ENCODE measurements around the gene FAM72A. TPM values are rescaled to one million over a fixed set of nuclear protein-coding genes. Genes with fewer than 3 reads are reported as not detected.
"Not testable (repeated sequence)": the region's sequence is repeated elsewhere in the genome, so short reads cannot be mapped to it uniquely, and the experiment has no call there.

FAM72A gene
- total RNA-seq, 1 experiment from 2014 or later = 22.4 TPM

GRCh38 chr1:206205569-206205968, 2.9 kb upstream of the FAM72A start:
- H3K4me1 ChIP-seq (ENCODE audit: insufficient read depth, low read length, poor library complexity, severe bottlenecking); H3K9me3 ChIP-seq (ENCODE audit: low read depth, low read length, poor library complexity, severe bottlenecking); POLR2A ChIA-PET (ENCODE audit: low non-redundant PET); H3K27ac ChIP-seq (ENCODE audit: low read depth, low read length, poor library complexity, severe bottlenecking); intact Hi-C loops (cut with micrococcal nuclease; ENCODE audit: unreplicated experiment); H3K27me3 ChIP-seq (replicated peaks; ENCODE audit: insufficient read depth, low read depth, low read length, poor library complexity); BruUV-seq (replicated peaks); H3K36me3 ChIP-seq (ENCODE audit: insufficient read depth, low read length, poor library complexity, severe bottlenecking); DNase-seq (ENCODE audit: low spot score); CTCF ChIA-PET: not testable (repeated sequence)
- H3K4me3 ChIP-seq (ENCODE audit: low read depth, low read length, poor library complexity, severe bottlenecking) = peak overlapping the region; percentile 24

- peak overlapping the region; percentile 46 for H3K4me3 ChIP-seq (ENCODE audit: low read depth, low read length, poor library complexity, severe bottlenecking)
- H3K27me3 ChIP-seq (replicated peaks; ENCODE audit: insufficient read depth, low read depth, low read length, poor library complexity); H3K9me3 ChIP-seq (ENCODE audit: low read depth, low read length, poor library complexity, severe bottlenecking); CTCF ChIA-PET; intact Hi-C loops (cut with micrococcal nuclease; ENCODE audit: unreplicated experiment); POLR2A ChIA-PET (ENCODE audit: low non-redundant PET); BruUV-seq (replicated peaks); H3K27ac ChIP-seq (ENCODE audit: low read depth, low read length, poor library complexity, severe bottlenecking); H3K4me1 ChIP-seq (ENCODE audit: insufficient read depth, low read length, poor library complexity, severe bottlenecking); H3K36me3 ChIP-seq (ENCODE audit: insufficient read depth, low read length, poor library complexity, severe bottlenecking): not testable (repeated sequence)
- DNase-seq (ENCODE audit: low spot score) = peak; percentile 1
These were observed 2.2 kb upstream of the FAM72A start for GRCh38 chr1:206204871-206205270.

DNA sequence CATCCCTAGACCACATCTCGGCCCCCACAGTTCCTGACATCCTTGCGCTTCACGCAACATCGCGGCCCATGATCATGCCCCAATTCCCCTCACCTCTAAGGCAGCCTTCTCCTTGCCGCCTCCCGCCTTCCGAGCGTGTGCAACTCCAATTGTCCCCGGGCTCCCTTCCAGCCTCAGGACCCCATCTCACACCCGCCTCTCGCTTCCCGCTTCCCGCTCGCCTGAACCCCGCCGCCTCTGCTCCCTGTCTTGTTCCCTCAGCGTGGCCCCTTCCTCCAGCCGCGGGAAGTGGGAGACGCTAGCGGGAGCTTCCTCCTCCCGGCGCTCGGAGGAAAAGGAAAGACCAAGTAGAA, 1.5 kb upstream of the FAM72A start:
- intact Hi-C loops (cut with micrococcal nuclease; ENCODE audit: unreplicated experiment); BruUV-seq (replicated peaks); H3K27ac ChIP-seq (ENCODE audit: low read depth, low read length, poor library complexity, severe bottlenecking); POLR2A ChIA-PET (ENCODE audit: low non-redundant PET); DNase-seq (ENCODE audit: low spot score); CTCF ChIA-PET; H3K36me3 ChIP-seq (ENCODE audit: insufficient read depth, low read length, poor library complexity, severe bottlenecking); H3K4me1 ChIP-seq (ENCODE audit: insufficient read depth, low read length, poor library complexity, severe bottlenecking); H3K27me3 ChIP-seq (replicated peaks; ENCODE audit: insufficient read depth, low read depth, low read length, poor library complexity); H3K9me3 ChIP-seq (ENCODE audit: low read depth, low read length, poor library complexity, severe bottlenecking): not testable (repeated sequence)
- peak overlapping the region; percentile 35 for H3K4me3 ChIP-seq (ENCODE audit: low read depth, low read length, poor library complexity, severe bottlenecking)

GRCh38 chr1:206203364-206204158, 922 bp upstream of the FAM72A start, which contains the start of gene SRGAP2:
SRGAP2 (plus strand) TSS chr1:206203541; CDS start chr1:206205971, 2,430 bp downstream.
- intact Hi-C loops (cut with micrococcal nuclease; ENCODE audit: unreplicated experiment); H3K27me3 ChIP-seq (replicated peaks; ENCODE audit: insufficient read depth, low read depth, low read length, poor library complexity); H3K9me3 ChIP-seq (ENCODE audit: low read depth, low read length, poor library complexity, severe bottlenecking); H3K27ac ChIP-seq (ENCODE audit: low read depth, low read length, poor library complexity, severe bottlenecking); H3K36me3 ChIP-seq (ENCODE audit: insufficient read depth, low read length, poor library complexity, severe bottlenecking); POLR2A ChIA-PET (ENCODE audit: low non-redundant PET); CTCF ChIA-PET; BruUV-seq (replicated peaks); H3K4me1 ChIP-seq (ENCODE audit: insufficient read depth, low read length, poor library complexity, severe bottlenecking): not testable (repeated sequence)
- peak within 1 kb of the TSS; percentile 47 for H3K4me3 ChIP-seq (ENCODE audit: low read depth, low read length, poor library complexity, severe bottlenecking)
- DNase-seq (ENCODE audit: low spot score) = peak; percentile 74

- H3K4me1 ChIP-seq (ENCODE audit: insufficient read depth, low read length, poor library complexity, severe bottlenecking); intact Hi-C loops (cut with micrococcal nuclease; ENCODE audit: unreplicated experiment); H3K36me3 ChIP-seq (ENCODE audit: insufficient read depth, low read length, poor library complexity, severe bottlenecking); H3K9me3 ChIP-seq (ENCODE audit: low read depth, low read length, poor library complexity, severe bottlenecking); H3K27me3 ChIP-seq (replicated peaks; ENCODE audit: insufficient read depth, low read depth, low read length, poor library complexity); H3K4me3 ChIP-seq (ENCODE audit: low read depth, low read length, poor library complexity, severe bottlenecking); POLR2A ChIA-PET (ENCODE audit: low non-redundant PET); CTCF ChIA-PET; DNase-seq (ENCODE audit: low spot score); H3K27ac ChIP-seq (ENCODE audit: low read depth, low read length, poor library complexity, severe bottlenecking); BruUV-seq (replicated peaks): not testable (repeated sequence)
These were observed 5.8 kb downstream of the FAM72A start for GRCh38 chr1:206196748-206197424.

- H3K4me3 ChIP-seq (ENCODE audit: low read depth, low read length, poor library complexity, severe bottlenecking); H3K9me3 ChIP-seq (ENCODE audit: low read depth, low read length, poor library complexity, severe bottlenecking); POLR2A ChIA-PET (ENCODE audit: low non-redundant PET); H3K36me3 ChIP-seq (ENCODE audit: insufficient read depth, low read length, poor library complexity, severe bottlenecking); intact Hi-C loops (cut with micrococcal nuclease; ENCODE audit: unreplicated experiment); H3K27ac ChIP-seq (ENCODE audit: low read depth, low read length, poor library complexity, severe bottlenecking); H3K27me3 ChIP-seq (replicated peaks; ENCODE audit: insufficient read depth, low read depth, low read length, poor library complexity); DNase-seq (ENCODE audit: low spot score); H3K4me1 ChIP-seq (ENCODE audit: insufficient read depth, low read length, poor library complexity, severe bottlenecking); CTCF ChIA-PET: not testable (repeated sequence)
- BruUV-seq (replicated peaks) = TSS peak; percentile 37
These were observed 7.5 kb downstream of the FAM72A start for GRCh38 chr1:206195182-206195581.

GRCh38 chr1:206186826-206187225, 15.8 kb downstream of the FAM72A start:
- H3K27ac ChIP-seq (ENCODE audit: low read depth, low read length, poor library complexity, severe bottlenecking); DNase-seq (ENCODE audit: low spot score); H3K9me3 ChIP-seq (ENCODE audit: low read depth, low read length, poor library complexity, severe bottlenecking); POLR2A ChIA-PET (ENCODE audit: low non-redundant PET); H3K27me3 ChIP-seq (replicated peaks; ENCODE audit: insufficient read depth, low read depth, low read length, poor library complexity); H3K4me1 ChIP-seq (ENCODE audit: insufficient read depth, low read length, poor library complexity, severe bottlenecking); CTCF ChIA-PET; H3K36me3 ChIP-seq (ENCODE audit: insufficient read depth, low read length, poor library complexity, severe bottlenecking); H3K4me3 ChIP-seq (ENCODE audit: low read depth, low read length, poor library complexity, severe bottlenecking); intact Hi-C loops (cut with micrococcal nuclease; ENCODE audit: unreplicated experiment): not testable (repeated sequence)
- BruUV-seq (replicated peaks) = TSS peak; percentile 67

Data from A673 (cell line).